PC-9 (cell line): ENCODE measurements around the gene PAX7. TPM values are rescaled to one million over a fixed set of nuclear protein-coding genes. Genes with fewer than 3 reads are reported as not detected.

Experiments
- BruUV-seq: library from RNA; stranded (reverse); fragments of 400-500 nt; replicated peaks from 2 replicates; lab custom pipeline; 2021; lab: Mats Ljungman, UMichigan
- CTCF ChIA-PET: fragments of 300-600 bp; sonication (Branson Sonifier 250); formaldehyde crosslinking; loops from one replicate; lab custom pipeline; 2022; ENCODE audit warnings: antibody characterized with exemption; lab: Charles Lee
- POLR2A ChIA-PET: fragments of 300-600 bp; sonication (Branson Sonifier 250); formaldehyde crosslinking; loops from one replicate; lab custom pipeline; 2022; ENCODE audit warnings: antibody characterized with exemption; ENCODE audit not compliant: unreplicated experiment; lab: Charles Lee
- DNase-seq, 2 experiments: peaks; one replicate each; pipeline versions ENCODE4 v3.0.0 to v3.0.0-alpha.2; 2015 to 2022; ENCODE audit warnings: mixed read lengths in 1 of 2
- H2AFZ ChIP-seq: fragments of 200-600 bp; sonication (generic); 2 replicates; pipeline ENCODE4 v1.8.1; 2017; ENCODE audit warnings: antibody characterized with exemption
- H3F3A ChIP-seq: fragments of 200-600 bp; sonication (generic); 2 replicates; pipeline ENCODE4 v1.8.1; 2017; ENCODE audit warnings: antibody characterized with exemption, mild to moderate bottlenecking, low read depth; ENCODE audit not compliant: insufficient read depth
- H3K27ac ChIP-seq: fragments of 200-600 bp; sonication (generic); 2 replicates; pipeline ENCODE4 v1.6.1; 2016; ENCODE audit warnings: mixed run types
- H3K27me3 ChIP-seq: fragments of 200-600 bp; sonication (generic); 2 replicates; pipeline ENCODE4 v1.6.1; 2016; ENCODE audit warnings: low read depth, mixed run types; ENCODE audit not compliant: insufficient read depth
- H3K36me3 ChIP-seq: fragments of 200-600 bp; sonication (generic); 2 replicates; pipeline ENCODE4 v1.6.1; 2016; ENCODE audit warnings: low read depth, mixed run types
- H3K4me1 ChIP-seq: fragments of 200-600 bp; sonication (generic); replicated peaks from 2 replicates; pipeline ENCODE4 v1.6.1; 2016; ENCODE audit warnings: mixed run types; ENCODE audit not compliant: insufficient read depth
- H3K4me2 ChIP-seq: fragments of 200-600 bp; sonication (generic); 2 replicates; pipeline ENCODE4 v1.6.1; 2017; ENCODE audit warnings: mixed run types
- H3K4me3 ChIP-seq: fragments of 200-600 bp; sonication (generic); 2 replicates; pipeline ENCODE4 v1.6.1; 2016; ENCODE audit warnings: mixed run types
- H3K79me2 ChIP-seq: fragments of 200-600 bp; sonication (generic); 2 replicates; pipeline ENCODE4 v1.6.1; 2017; ENCODE audit warnings: low read depth, mixed run types
- H3K9me2 ChIP-seq: fragments of 200-600 bp; sonication (generic); 2 replicates; pipeline ENCODE4 v1.8.1; 2017; ENCODE audit warnings: mild to moderate bottlenecking; ENCODE audit not compliant: insufficient read depth
- H3K9me3 ChIP-seq: fragments of 200-600 bp; sonication (generic); 2 replicates; pipeline ENCODE4 v1.8.1; 2016; ENCODE audit warnings: low read depth; ENCODE audit not compliant: insufficient read depth
- H4K20me1 ChIP-seq: fragments of 200-600 bp; sonication (generic); 2 replicates; pipeline ENCODE4 v1.8.1; 2017; ENCODE audit not compliant: insufficient read depth
- EZH2 ChIP-seq: fragments of 200-600 bp; sonication (generic); IDR thresholded peaks from 2 replicates; pipeline ENCODE4 v1.8.0; 2017; ENCODE audit warnings: antibody characterized with exemption, low read depth
- intact Hi-C: fragments of 100-400 bp; cut with micrococcal nuclease; formaldehyde crosslinking; loops from one replicate; pipeline ENCODE4 v1.10.0; 2022; ENCODE audit not compliant: unreplicated experiment
- total RNA-seq: library from RNA; stranded (reverse); gene quantifications from 2 replicates; pipeline ENCODE4 v1.2.3, GENCODE V29; 2021
- TF ChIP-seq, protein P1 (sequence below): fragments of 200-600 bp; sonication (generic); conservative IDR thresholded peaks from 2 replicates; pipeline ENCODE4 v1.6.1; 2017; ENCODE audit warnings: mixed run types, antibody characterized with exemption, mild to moderate bottlenecking, moderate library complexity

The PAX7 gene
- total RNA-seq, 1 experiment from 2014 or later: not detected

DNA sequence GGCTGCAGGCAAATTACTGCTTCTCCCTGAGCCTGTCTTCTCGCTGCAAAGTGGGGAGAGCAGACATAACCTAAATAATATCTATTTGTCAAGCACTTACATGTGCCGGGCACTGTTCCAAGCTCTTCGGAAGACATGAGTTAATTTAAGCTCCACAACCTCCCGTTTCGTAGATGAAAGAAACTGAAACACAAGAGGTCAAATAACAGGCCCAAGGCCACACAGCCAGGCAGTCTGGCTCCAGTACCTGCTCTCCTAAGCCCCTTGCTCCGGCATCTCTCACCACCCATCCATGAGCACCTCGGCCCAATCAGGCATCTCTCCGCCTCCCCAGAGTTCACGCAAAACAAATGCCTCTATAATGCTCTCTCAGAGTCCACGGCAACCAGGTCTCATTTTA lies 163.4 kb downstream of the PAX7 start:
- ChIA-PET POLR2A (no interaction called here), CTCF (no interaction called here)
- H3K36me3 ChIP-seq: no peaks in the 10 kb centered on the region
- H3K4me3 ChIP-seq: no peak overlapping the region
- no peak for DNase-seq
- H3K9me2 ChIP-seq: no peaks in the 10 kb centered on the region
- H3K79me2 ChIP-seq: no peaks in the 10 kb centered on the region
- no peak for TF ChIP-seq EZH2
- intact Hi-C loops: no loop called here
- H3K27me3 ChIP-seq: peaks cover 54% of the 10 kb centered on the region
- H3K4me1 ChIP-seq: no peaks in the 10 kb centered on the region
- no TSS peak for BruUV-seq
- H3F3A ChIP-seq: no peaks in the 10 kb centered on the region
- H4K20me1 ChIP-seq: no peaks in the 10 kb centered on the region
- H3K4me2 ChIP-seq: no peak overlapping the region
- H3K9me3 ChIP-seq: no peaks in the 10 kb centered on the region
- H2AFZ ChIP-seq: no peak overlapping the region
- no peak overlapping the region for H3K27ac ChIP-seq

DNA sequence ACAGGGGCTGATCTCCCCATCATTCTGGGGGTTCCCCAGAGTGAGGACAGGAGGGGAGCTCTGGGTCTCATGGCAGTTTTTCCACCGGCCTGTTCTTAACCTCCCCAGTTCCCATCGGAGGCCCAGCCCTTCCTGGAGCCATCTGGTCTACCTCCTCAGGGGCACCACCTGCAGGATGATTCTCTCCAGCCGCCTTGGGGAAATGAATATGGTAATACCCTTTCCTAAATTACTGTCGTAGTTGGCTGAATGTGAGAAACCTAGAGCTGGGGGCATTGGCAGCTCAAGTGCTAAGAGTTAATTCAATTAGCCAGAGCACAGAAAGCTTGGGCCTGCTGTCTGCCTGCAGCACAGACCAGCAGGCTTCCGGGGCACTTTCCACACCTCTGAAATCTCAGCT lies 163.9 kb downstream of the PAX7 start:
- Histone ChIP-seq H3K4me2 (no peak overlapping the region), H3K4me1 (no peaks in the 10 kb centered on the region), H3F3A (no peaks in the 10 kb centered on the region), H3K9me3 (no peaks in the 10 kb centered on the region), H3K79me2 (no peaks in the 10 kb centered on the region), H4K20me1 (no peaks in the 10 kb centered on the region), H2AFZ (no peak overlapping the region), H3K4me3 (no peak overlapping the region), H3K9me2 (no peaks in the 10 kb centered on the region), H3K27me3 (peaks cover 49% of the 10 kb centered on the region), H3K27ac (no peak overlapping the region), H3K36me3 (no peaks in the 10 kb centered on the region)
- no TSS peak for BruUV-seq
- TF ChIP-seq, protein P1, sequence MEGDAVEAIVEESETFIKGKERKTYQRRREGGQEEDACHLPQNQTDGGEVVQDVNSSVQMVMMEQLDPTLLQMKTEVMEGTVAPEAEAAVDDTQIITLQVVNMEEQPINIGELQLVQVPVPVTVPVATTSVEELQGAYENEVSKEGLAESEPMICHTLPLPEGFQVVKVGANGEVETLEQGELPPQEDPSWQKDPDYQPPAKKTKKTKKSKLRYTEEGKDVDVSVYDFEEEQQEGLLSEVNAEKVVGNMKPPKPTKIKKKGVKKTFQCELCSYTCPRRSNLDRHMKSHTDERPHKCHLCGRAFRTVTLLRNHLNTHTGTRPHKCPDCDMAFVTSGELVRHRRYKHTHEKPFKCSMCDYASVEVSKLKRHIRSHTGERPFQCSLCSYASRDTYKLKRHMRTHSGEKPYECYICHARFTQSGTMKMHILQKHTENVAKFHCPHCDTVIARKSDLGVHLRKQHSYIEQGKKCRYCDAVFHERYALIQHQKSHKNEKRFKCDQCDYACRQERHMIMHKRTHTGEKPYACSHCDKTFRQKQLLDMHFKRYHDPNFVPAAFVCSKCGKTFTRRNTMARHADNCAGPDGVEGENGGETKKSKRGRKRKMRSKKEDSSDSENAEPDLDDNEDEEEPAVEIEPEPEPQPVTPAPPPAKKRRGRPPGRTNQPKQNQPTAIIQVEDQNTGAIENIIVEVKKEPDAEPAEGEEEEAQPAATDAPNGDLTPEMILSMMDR: no peak; the same call in 1 of the 2 replicates
- no peak for TF ChIP-seq EZH2
- POLR2A ChIA-PET: no interaction called here
- intact Hi-C loops: no loop called here
- DNase-seq: no peak
- CTCF ChIA-PET: no interaction called here

DNA sequence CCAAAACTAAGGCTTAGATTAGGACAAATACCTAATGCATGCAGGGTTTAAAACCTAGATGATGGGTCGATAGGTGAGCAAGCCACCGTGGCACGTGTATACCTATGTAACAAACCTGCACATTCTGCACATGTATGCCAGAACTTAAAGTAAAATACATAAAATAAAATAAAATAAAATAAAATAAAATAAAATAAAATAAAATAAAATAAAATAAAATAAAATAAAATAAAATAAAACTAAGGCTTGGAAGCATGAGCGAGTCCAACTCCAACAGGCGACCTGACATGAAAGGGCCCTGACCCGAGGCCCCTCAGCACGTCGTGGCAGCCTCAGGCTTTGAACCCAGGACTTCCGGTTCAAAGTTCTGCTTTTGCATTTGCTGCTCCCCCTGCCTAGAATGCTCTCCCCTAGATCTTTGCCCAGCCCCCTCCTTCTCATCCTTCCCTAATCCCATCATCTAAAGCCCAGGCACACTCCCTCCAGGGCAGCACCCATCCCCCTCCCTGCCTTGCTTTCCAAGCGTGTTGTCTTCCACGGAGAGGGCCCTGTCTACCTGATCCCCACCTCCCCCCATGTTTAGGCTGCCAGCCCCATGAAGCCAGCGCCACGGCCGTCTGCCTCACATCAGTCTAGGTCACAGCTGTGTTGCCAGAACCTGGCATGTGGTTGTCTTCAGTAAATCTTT lies 164.5 kb downstream of the PAX7 start:
- CTCF ChIA-PET: no interaction called here

More for the DNA sequence above, 164.5 kb downstream of the PAX7 start:
- no peaks in the 10 kb centered on the region for H3K36me3 ChIP-seq
- H3K4me3 ChIP-seq: no peak overlapping the region
- no peaks in the 10 kb centered on the region for H3K9me3 ChIP-seq
- H4K20me1 ChIP-seq: no peaks in the 10 kb centered on the region
- H3K27ac ChIP-seq: no peak overlapping the region
- no peak overlapping the region for H3K4me2 ChIP-seq
- H3K9me2 ChIP-seq: no peaks in the 10 kb centered on the region
- peaks cover 43% of the 10 kb centered on the region for H3K27me3 ChIP-seq
- no peak for TF ChIP-seq EZH2
- TF ChIP-seq, protein P1: no peak
- no peaks in the 10 kb centered on the region for H3K4me1 ChIP-seq
- BruUV-seq: no TSS peak
- no peak overlapping the region for H2AFZ ChIP-seq
- POLR2A ChIA-PET: no interaction called here
- intact Hi-C loops: no loop called here
- DNase-seq: no peak
- no peaks in the 10 kb centered on the region for H3K79me2 ChIP-seq
- H3F3A ChIP-seq: no peaks in the 10 kb centered on the region
